Astrocyte of the cerebellum (primary cell): ENCODE data around the gene ERBB4.
A peak's percentile ranks its signal among the peaks of the same experiment; 100 is the strongest.

Experiments
- DNase-seq: peaks from one replicate; pipeline ENCODE4 v3.0.0-alpha.2; 2011; ENCODE audit warnings: low read depth
- H3K4me3 ChIP-seq: 2 replicates; pipeline ENCODE4 v1.5.1; 2011; ENCODE audit warnings: mild to moderate bottlenecking, low read depth, low read length, moderate library complexity
- CTCF ChIP-seq: IDR thresholded peaks from 2 replicates; pipeline ENCODE4 v1.5.1; 2012; ENCODE audit warnings: low read length, low read depth, moderate library complexity, mild to moderate bottlenecking; ENCODE audit errors: missing control alignments
- in situ Hi-C: cut with HindIII; loops from 2 replicates; pipeline ENCODE4 v1.10.0; 2017; ENCODE audit warnings: low sequenced_read_pairs

ERBB4 gene

GRCh38 chr2:212536817-212537725 lies 1.5 kb downstream of the ERBB4 start:
- no peak for DNase-seq
- no peak for TF ChIP-seq CTCF
- in situ Hi-C loops = no loop called here
- peak overlapping the region; percentile 49 for H3K4me3 ChIP-seq

DNA sequence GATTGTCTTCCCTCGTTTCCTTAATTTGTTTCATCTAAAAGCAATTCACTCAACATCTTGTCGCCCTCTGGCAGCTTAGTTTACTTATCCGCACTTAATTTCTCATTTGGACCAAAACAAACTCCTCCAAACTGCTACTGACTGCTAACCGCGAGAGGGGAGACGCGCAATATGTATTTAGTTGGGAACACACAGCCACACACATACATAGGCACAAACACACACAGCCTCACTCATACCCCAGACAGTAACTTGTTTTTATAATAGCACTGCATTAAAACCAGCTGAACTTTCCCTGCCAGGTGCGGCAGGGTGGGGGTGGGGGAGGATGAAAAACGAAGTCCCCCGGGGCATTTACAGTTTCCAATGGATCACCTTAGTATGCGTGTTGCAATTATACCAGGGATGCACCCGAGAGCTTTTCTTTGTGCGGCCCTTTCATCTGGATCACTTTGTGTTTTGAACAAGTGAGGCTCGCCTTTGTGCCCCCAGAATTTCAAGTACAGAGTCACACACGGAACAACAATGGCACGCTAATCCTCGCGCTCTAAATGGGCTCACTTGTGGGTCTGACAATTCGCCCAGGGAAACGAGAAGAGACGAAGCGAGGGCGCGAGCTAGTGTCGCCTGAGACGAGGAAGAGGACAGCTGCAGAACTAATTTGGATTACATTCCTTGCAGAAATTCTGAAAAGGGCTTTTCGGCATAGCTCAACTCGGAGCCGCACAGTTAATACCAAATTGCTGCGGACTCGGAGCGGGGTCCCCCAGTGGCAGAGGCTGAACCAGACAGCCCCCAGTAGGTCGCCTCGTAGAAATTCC lies 2.4 kb downstream of the ERBB4 start:
- DNase-seq = no peak
- H3K4me3 ChIP-seq = peak overlapping the region; percentile 49
- in situ Hi-C loops = no loop called here

DNA sequence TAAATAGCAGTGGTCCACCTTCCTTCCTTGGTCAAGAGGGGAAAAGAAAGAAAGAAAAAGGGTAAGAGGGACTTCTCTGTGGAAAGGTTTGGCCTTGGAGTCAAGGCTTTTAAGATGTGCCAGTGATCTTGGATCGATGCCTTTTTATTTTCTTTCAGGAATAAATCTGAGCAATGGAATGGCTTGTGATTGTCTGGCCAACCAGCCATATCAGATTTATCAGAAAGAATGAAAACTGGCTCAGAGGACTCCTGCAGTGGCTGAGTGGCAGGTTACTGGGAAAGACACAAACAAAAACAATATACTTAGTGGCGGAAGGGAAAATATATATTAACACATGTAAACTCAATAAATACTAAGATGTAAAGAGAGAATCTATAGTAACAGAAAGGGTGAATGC lies 4.3 kb downstream of the ERBB4 start:
- no peak overlapping the region for H3K4me3 ChIP-seq
- no peak for TF ChIP-seq CTCF
- in situ Hi-C loops = no loop called here
- DNase-seq = no peak

More for the DNA sequence above, 2.4 kb downstream of the ERBB4 start:
- TF ChIP-seq CTCF = no peak

DNA sequence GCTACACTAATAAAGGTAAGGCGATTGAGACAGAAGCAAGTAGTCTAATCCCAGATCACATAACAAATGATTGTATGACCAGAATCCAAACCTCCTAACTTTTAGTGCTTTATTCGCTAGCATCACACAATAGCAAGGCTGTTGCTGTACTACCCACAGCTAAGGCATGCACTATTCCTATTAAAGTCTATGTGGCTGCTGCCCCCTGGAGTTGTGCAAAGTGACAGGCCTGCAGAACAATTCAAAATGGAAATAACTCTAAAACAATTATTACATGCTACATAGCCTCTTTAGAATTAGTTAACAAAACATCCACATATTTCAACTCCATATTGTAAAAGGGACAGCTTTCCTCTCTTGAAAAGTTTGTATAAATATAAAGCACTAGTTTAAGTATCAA lies 6.0 kb downstream of the ERBB4 start:
- no peak for TF ChIP-seq CTCF
- H3K4me3 ChIP-seq = no peak overlapping the region
- in situ Hi-C loops = no loop called here
- no peak for DNase-seq

- in situ Hi-C loops = no loop called here
- no peak for TF ChIP-seq CTCF
- H3K4me3 ChIP-seq = no peak overlapping the region
- DNase-seq = no peak
Measured at GRCh38 chr2:212532087-212532486, 6.5 kb downstream of the ERBB4 start.

- no peak for TF ChIP-seq CTCF
- H3K4me3 ChIP-seq = no peak overlapping the region
- in situ Hi-C loops = no loop called here
- no peak for DNase-seq
Measured at GRCh38 chr2:212531499-212531898, 7.1 kb downstream of the ERBB4 start.
